GM18858 (cell line): ENCODE results near the gene MYO9B.
"Not testable (repeated sequence)": the region's sequence is repeated elsewhere in the genome, so short reads cannot be mapped to it uniquely, and the experiment has no call there.

Source experiments
- ATAC-seq: cut with Tn5 transposase; IDR thresholded peaks from one replicate; pipeline ENCODE4 v1.9.1; 2021; ENCODE audit not compliant: unreplicated experiment

MYO9B gene

DNA sequence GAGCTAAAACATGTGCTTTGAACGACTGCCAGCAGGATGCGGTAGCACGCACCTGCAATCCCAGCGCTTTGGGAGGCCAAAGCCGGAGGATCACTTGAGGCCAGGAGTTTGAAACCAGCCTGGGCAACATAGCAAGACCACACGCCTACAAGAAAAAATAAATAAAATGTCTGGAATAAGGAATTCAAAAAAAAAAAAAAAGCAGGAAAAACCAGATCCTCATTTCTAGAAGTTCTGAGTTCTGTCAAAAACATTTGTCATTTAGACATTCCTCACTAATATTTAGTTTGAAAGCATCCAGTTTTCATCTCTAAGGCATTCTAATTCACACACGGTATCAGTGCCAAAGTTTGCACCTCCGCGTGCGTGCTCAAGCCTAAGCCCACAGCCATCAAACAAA lies 102.7 kb downstream of the MYO9B start:
- ATAC-seq, result no peak

- no peak for ATAC-seq
Observed at GRCh38 chr19:17180997-17181702, 105.6 kb downstream of the MYO9B start.

DNA sequence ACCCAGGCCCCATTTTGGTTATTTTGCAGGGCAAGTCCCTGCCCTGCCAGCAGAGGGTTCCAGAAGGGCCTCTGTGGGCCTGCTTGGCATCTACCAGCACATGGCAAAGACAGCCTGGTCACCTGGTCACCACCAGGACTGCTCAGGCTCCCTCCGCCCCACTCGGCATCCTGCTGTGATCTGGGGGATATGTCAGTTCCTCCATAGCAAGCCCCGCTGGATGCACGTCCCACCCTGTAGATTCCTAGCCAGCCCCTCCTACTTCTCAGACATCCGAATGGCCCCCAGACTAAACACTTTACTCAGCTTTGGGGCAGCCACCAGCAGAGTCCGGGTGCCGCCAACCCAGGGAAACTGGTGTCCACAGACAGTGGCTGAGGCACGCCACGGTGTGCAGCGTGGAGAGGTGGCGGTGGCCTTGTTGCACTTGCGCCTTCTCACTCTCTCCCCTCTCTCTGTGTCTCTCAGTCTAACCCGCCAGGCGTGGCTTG lies 107.7 kb downstream of the MYO9B start:
- no peak for ATAC-seq

- ATAC-seq, result no peak
Observed at GRCh38 chr19:17183858-17184321, 108.3 kb downstream of the MYO9B start.

GRCh38 chr19:17184371-17184841 lies 108.8 kb downstream of the MYO9B start:
- ATAC-seq, result no peak

GRCh38 chr19:17185590-17185989 lies 110.0 kb downstream of the MYO9B start:
- no peak for ATAC-seq

GRCh38 chr19:17191736-17192135 lies 116.2 kb downstream of the MYO9B start:
- ATAC-seq, result not testable (repeated sequence)

DNA sequence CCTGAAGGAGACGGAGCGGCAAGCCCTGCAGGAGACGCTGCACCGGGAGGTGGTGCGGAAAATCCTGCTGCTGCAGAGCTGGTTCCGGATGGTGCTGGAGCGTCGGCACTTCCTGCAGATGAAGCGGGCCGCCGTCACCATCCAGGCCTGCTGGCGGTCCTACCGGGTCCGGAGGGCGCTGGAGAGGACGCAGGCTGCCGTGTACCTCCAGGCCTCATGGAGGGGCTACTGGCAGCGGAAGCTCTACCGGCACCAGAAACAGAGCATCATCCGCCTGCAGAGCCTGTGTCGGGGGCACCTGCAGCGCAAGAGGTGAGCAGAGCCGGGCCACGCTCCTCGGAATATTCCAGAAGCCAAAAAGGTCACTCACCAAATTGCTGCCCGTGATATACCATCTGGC lies 117.2 kb downstream of the MYO9B start:
- ATAC-seq, result no peak

DNA sequence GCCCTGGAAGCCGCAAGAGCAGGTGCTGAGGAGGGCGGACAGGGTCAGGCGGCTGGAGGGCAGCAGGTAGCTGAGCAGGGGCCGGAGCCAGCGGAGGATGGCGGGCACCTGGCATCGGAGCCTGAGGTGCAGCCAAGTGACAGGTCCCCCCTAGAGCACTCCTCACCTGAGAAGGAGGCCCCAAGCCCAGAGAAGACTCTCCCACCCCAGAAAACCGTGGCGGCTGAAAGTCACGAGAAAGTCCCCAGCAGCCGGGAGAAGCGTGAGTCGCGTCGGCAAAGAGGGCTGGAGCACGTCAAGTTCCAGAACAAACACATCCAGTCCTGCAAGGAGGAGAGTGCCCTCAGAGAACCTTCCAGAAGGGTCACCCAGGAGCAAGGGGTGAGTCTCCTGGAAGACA lies 119.0 kb downstream of the MYO9B start:
- ATAC-seq, result no peak

GRCh38 chr19:17195106-17195505 lies 119.5 kb downstream of the MYO9B start:
- ATAC-seq, result no peak

DNA sequence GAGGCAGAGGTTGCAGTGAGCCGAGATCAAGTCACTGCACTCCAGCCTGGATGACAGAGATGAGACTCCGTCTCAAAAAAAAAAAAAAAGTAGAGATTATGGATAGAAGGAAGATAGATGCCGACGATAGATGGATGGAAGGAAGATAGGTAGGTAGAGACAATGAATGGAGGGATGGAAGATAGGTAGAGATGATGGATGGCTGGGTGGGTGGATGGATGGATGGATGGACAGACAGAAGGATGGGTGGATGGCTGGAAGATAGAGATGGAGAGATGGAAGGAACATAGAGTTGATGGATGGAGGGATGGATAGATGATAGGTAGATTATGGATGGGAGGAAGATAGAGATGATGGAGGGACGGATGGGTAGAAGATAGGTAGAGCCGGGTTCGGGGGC lies 121.0 kb downstream of the MYO9B start:
- no peak for ATAC-seq

- ATAC-seq, result no peak
Observed at GRCh38 chr19:17197666-17198065, 122.1 kb downstream of the MYO9B start.

- ATAC-seq, result no peak
Observed at GRCh38 chr19:17200408-17201079, 125.0 kb downstream of the MYO9B start.

- ATAC-seq, result no peak
Observed at GRCh38 chr19:17202249-17202648, 126.7 kb downstream of the MYO9B start.

DNA sequence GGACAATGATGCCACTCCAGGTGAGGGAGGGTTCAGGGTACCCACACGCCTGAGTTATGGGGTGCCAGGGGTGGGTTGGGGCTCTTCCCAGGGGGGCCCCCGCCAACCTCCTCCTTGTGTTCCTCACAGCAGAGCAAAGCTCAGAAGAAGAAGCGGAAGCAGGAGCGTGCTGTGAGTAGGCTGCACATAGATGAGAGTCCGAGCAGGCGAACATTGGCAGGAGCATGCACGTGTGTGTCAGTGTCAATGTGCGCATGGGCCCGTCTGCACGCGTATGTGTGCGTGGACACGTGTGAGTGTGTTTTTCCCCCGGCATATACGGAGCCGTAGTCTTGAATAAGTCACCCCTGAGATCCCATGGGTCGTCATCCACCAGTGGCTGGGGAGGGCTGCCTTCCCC lies 127.1 kb downstream of the MYO9B start:
- ATAC-seq, result no peak

- no peak for ATAC-seq
Observed at GRCh38 chr19:17205237-17206140, 129.9 kb downstream of the MYO9B start.

DNA sequence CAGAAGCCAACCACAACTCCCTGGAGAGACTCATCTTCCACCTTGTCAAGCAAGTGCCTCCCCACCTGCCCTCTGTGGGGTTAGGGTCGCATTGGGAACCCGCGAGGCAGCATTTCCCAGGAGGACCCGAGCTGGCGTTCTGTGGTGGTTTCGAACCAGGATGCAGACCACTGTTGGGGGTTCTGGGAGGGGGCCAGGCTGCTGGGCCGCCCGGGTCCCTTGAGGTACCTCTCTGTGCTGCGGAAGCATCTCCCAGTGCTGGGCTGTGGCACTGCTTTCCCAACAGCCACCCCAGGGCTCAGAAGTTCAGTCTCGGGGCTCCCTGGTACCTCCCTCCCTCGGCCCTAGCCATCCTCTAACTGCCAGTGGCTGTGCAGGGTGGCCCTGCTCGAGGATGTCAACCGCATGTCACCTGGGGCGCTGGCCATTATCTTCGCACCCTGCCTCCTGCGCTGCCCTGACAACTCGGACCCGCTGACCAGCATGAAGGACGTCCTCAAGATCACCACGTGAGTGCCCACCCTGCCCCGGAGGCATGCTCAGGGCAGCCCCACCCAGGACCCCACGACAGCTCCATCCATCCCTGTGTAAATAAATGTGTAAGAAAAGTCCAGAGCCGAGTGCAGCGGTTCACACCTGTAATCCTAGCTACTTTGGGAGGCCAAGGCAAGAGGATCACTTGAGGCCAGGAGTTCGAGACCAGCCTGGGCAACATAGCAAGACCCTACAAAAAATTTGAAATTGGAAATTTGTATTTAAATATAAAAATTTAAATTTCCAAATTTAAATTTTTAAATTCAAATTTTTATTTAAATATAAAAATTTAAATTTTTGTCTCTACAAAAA lies 131.4 kb downstream of the MYO9B start:
- no peak for ATAC-seq

GRCh38 chr19:17209126-17210036 lies 133.8 kb downstream of the MYO9B start:
- no peak for ATAC-seq

DNA sequence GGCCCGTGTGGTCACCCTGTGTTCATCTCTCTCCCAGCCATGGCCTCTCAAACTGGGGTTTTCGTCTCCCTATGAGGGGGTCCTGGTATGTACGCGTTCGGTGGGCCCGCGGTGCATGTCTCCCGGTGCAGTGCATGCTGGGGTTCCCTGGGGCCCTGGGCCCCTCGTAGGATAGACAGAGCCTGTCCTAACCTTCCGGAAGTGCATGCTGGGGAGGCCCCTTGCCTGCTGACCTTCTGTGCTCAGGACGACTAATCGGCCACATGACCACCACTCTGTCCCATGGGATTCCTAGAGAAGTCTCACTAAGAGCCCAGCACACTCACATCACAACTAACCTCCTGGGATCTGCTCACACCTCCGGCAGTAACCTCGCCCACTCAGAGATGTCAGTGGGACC lies 134.7 kb downstream of the MYO9B start:
- no peak for ATAC-seq
